ENCODE measurements around the gene PTGER1. TPM values are rescaled to one million over a fixed set of nuclear protein-coding genes. Genes with fewer than 3 reads are reported as not detected.
A peak's percentile ranks its signal among the peaks of the same experiment; 100 is the strongest.

Gene PTGER1
- total and polyA plus RNA-seq, 2 of the 13 experiments (the other 11 are each of a cell fraction or from before 2014, with no cell fraction given): 0.13 TPM; not detected in 1

DNA sequence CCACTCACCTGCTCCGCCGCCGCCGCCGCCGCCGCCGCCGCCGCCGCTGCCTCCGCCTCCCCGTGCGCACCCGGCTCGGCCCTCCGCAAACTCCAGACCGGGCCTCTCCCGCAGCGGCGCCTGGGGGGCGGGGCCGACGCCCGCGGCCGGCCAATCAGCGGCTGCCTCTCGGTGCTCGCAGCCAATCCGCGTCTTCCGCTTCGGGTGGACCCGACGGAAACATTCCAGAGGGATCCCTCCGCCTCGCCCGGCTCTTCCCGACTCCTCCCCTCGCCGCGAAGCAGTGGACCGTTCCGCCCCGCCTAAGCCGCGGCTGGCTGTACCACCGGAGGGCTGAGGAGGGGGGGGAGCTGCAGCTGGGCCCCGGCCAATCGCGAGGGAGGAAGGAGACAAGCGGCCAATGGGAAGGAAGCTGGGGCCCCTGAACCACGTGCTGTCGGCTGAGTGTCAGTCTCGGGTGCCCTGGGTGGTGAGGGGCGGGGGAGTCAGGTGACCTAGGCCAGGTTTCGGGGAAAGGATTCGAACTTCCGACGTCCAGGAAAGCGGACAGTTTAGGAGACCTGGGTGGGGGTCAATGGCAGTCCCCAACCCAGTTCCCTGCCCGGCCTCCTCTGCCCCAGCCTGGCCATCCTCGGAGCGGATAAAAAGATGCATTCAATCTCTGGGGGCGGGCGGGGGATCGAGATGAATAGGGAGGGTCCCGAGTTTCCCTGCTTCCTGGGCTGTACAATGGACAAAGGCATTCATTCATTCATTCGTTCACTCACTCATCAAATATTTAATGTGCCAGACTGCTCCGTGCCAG lies 21.1 kb upstream of the PTGER1 start, which contains the start of gene GIPC1:
TSS of gene GIPC1 (minus strand) at position 99 of the 805 bp plus-strand sequence. CDS start 13,151 bp downstream, outside the sequence.
- DNase-seq (ENCODE audit: low spot score): peak; percentile 96
- no peaks in the 10 kb centered on the region for H4K20me1 ChIP-seq (ENCODE audit: insufficient read depth, low read length)
- in situ Hi-C loops (cut with HindIII; ENCODE audit: extremely low pct_ligation_motif_present, low pct_unique_long_range_greater_than_20kb) (no loop called here), intact Hi-C loops (cut with micrococcal nuclease; ENCODE audit: unreplicated experiment) (no loop called here)
- peaks cover 13% of the 10 kb centered on the region for H3K79me2 ChIP-seq (ENCODE audit: insufficient read depth, low read length)
- WGBS (ENCODE audit: low lambda C conversion rate): 2% methylated on average over 19 of the region's 71 CpGs
- no peaks in the 10 kb centered on the region for H3K36me3 ChIP-seq (replicated peaks in 1 of 2; ENCODE audit: control insufficient read depth in 1 of 2, insufficient read depth in 2 of 2, low read length in 2 of 2)
- peak within 1 kb of the TSS; percentile 97 for H3K4me2 ChIP-seq (ENCODE audit: low read depth, low read length)
- H3K27me3 ChIP-seq (ENCODE audit: control insufficient read depth in 1 of 2, insufficient read depth in 2 of 2, low read length in 2 of 2): no peaks in the 10 kb centered on the region
- H3K9ac ChIP-seq (ENCODE audit: insufficient read depth, low read depth, low read length): peak within 1 kb of the TSS; percentile 70
- POLR2A ChIA-PET: interaction anchor here (0.9 to 8.5 kb wide), 5 partner anchors 16 to 76 kb away, joined by 3 to 123 read pairs (median 6); partner anchors contain the start of gene DNAJB1
- no peaks in the 10 kb centered on the region for H3K9me3 ChIP-seq (ENCODE audit: low read length)
- peak within 1 kb of the TSS; percentile 38 for H2AFZ ChIP-seq (ENCODE audit: low read length)
- H3K27ac ChIP-seq (ENCODE audit: extremely low read length, insufficient read depth, low read length): peak within 1 kb of the TSS; percentile 45
- peak; percentile 85 for ATAC-seq
- peak; percentile 88 for FAIRE-seq
- CTCF ChIA-PET (ENCODE audit: low intra/inter-chr PET ratio, low total read pairs): no interaction called here
- H3K4me1 ChIP-seq (ENCODE audit: insufficient read depth, low read length): peaks cover 37% of the 10 kb centered on the region
- H3K4me3 ChIP-seq (replicated peaks in 1 of 3; ENCODE audit: insufficient read depth in 1 of 3, low read depth in 2 of 3, low read length in 3 of 3): peak within 1 kb of the TSS; percentile 84 to 88 (median 87)
- no TSS peak for BruUV-seq (replicated peaks)
- TF ChIP-seq SP1 (IDR thresholded peaks at IDR 0.05) (no peak), SP1 (CRISPR knock-in tag; IDR thresholded peaks at IDR 0.05) (peak; percentile 90), ZNF282 (IDR thresholded peaks at IDR 0.05; ENCODE audit: partially characterized antibody) (no peak), ZMAT3 (CRISPR knock-in tag; conservative IDR thresholded peaks at IDR 0.05) (peak; percentile 83; the same call in 1 of the 2 replicates), MAFF (IDR thresholded peaks at IDR 0.05; ENCODE audit: low read depth, low read length) (no peak), ZBTB42 (CRISPR knock-in tag; IDR thresholded peaks at IDR 0.05) (no peak), TCF12 (IDR thresholded peaks at IDR 0.05) (no peak), TCF12 (CRISPR knock-in tag; IDR thresholded peaks at IDR 0.05) (no peak), SRF (IDR thresholded peaks at IDR 0.05; ENCODE audit: low read depth, low read length) (no peak), HIVEP1 (CRISPR knock-in tag; IDR thresholded peaks at IDR 0.05) (peak; percentile 91), ZNF619 (CRISPR knock-in tag; IDR thresholded peaks at IDR 0.05) (no peak), MEF2D (CRISPR knock-in tag; IDR thresholded peaks at IDR 0.05) (peak; percentile 65; the same call in 1 of the 2 replicates), ZFP37 (CRISPR knock-in tag; IDR thresholded peaks at IDR 0.05; ENCODE audit: borderline replicate concordance) (no peak; the same call in 1 of the 2 replicates), NFIC (IDR thresholded peaks at IDR 0.05; ENCODE audit: low read length) (no peak), ZMYM2 (CRISPR knock-in tag; IDR thresholded peaks at IDR 0.05) (0 out of 2 replicates have a peak, but pooled peaks have one; percentile 62), ZNF792 (CRISPR knock-in tag; IDR thresholded peaks at IDR 0.05) (peak; percentile 48; the same call in 1 of the 2 replicates), ATRX (CRISPR knock-in tag; IDR thresholded peaks at IDR 0.05; ENCODE audit: borderline replicate concordance) (no peak)
- TF ChIP-seq, protein P1, sequence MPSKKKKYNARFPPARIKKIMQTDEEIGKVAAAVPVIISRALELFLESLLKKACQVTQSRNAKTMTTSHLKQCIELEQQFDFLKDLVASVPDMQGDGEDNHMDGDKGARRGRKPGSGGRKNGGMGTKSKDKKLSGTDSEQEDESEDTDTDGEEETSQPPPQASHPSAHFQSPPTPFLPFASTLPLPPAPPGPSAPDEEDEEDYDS (CRISPR knock-in tag; IDR thresholded peaks at IDR 0.05): 0 out of 2 replicates have a peak, but pooled peaks have one; percentile 36
- TF ChIP-seq, protein P2, sequence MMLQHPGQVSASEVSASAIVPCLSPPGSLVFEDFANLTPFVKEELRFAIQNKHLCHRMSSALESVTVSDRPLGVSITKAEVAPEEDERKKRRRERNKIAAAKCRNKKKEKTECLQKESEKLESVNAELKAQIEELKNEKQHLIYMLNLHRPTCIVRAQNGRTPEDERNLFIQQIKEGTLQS (CRISPR knock-in tag; IDR thresholded peaks at IDR 0.05): no peak
- TF ChIP-seq, protein P3, sequence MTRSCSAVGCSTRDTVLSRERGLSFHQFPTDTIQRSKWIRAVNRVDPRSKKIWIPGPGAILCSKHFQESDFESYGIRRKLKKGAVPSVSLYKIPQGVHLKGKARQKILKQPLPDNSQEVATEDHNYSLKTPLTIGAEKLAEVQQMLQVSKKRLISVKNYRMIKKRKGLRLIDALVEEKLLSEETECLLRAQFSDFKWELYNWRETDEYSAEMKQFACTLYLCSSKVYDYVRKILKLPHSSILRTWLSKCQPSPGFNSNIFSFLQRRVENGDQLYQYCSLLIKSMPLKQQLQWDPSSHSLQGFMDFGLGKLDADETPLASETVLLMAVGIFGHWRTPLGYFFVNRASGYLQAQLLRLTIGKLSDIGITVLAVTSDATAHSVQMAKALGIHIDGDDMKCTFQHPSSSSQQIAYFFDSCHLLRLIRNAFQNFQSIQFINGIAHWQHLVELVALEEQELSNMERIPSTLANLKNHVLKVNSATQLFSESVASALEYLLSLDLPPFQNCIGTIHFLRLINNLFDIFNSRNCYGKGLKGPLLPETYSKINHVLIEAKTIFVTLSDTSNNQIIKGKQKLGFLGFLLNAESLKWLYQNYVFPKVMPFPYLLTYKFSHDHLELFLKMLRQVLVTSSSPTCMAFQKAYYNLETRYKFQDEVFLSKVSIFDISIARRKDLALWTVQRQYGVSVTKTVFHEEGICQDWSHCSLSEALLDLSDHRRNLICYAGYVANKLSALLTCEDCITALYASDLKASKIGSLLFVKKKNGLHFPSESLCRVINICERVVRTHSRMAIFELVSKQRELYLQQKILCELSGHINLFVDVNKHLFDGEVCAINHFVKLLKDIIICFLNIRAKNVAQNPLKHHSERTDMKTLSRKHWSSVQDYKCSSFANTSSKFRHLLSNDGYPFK (CRISPR knock-in tag; IDR thresholded peaks at IDR 0.05; ENCODE audit: borderline replicate concordance): peak; percentile 45; the same call in 1 of the 2 replicates
- TF ChIP-seq, protein P4, sequence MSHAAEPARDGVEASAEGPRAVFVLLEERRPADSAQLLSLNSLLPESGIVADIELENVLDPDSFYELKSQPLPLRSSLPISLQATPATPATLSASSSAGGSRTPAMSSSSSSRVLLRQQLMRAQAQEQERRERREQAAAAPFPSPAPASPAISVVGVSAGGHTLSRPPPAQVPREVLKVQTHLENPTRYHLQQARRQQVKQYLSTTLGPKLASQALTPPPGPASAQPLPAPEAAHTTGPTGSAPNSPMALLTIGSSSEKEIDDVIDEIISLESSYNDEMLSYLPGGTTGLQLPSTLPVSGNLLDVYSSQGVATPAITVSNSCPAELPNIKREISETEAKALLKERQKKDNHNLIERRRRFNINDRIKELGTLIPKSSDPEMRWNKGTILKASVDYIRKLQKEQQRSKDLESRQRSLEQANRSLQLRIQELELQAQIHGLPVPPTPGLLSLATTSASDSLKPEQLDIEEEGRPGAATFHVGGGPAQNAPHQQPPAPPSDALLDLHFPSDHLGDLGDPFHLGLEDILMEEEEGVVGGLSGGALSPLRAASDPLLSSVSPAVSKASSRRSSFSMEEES (CRISPR knock-in tag; IDR thresholded peaks at IDR 0.05): peak; percentile 96
